ENCODE measurements around the gene SLC6A11. TPM values are rescaled to one million over a fixed set of nuclear protein-coding genes. Genes with fewer than 3 reads are reported as not detected.
A peak's percentile ranks its signal among the peaks of the same experiment; 100 is the strongest.

Gene SLC6A11
- polyA plus RNA-seq, 1 donor (not counting 4 experiments of a cell fraction or from before 2014, with no cell fraction given), result 9.8 TPM

- FAIRE-seq (no peak), DNase-seq (ENCODE audit: low read depth, low spot score) (no peak)
- Histone ChIP-seq H2AFZ (ENCODE audit: control insufficient read depth, low read length) (no peak overlapping the region), H4K20me1 (ENCODE audit: control insufficient read depth, extremely low read depth, insufficient read depth, low read length) (no peaks in the 10 kb centered on the region), H3K9ac (ENCODE audit: control insufficient read depth, extremely low read depth, insufficient read depth, low read length) (no peak overlapping the region), H3K4me3 (ENCODE audit: control insufficient read depth in 2 of 3, extremely low read depth in 1 of 3, insufficient read depth in 2 of 3, low read depth in 1 of 3, low read length in 3 of 3) (no peak overlapping the region), H3K4me1 (ENCODE audit: control insufficient read depth, extremely low read depth, insufficient read depth, low read length) (no peaks in the 10 kb centered on the region), H3K4me2 (ENCODE audit: control insufficient read depth, extremely low read depth, insufficient read depth, low read depth, low read length) (no peak overlapping the region), H3K27ac (ENCODE audit: control insufficient read depth, insufficient read depth, low read length) (no peak overlapping the region), H3K27me3 (ENCODE audit: control insufficient read depth, extremely low read depth, insufficient read depth, low read length) (no peaks in the 10 kb centered on the region), H3K9me3 (ENCODE audit: control insufficient read depth, low read depth, low read length) (no peaks in the 10 kb centered on the region), H3K79me2 (ENCODE audit: control insufficient read depth, insufficient read depth, low read length) (no peaks in the 10 kb centered on the region), H3K36me3 (ENCODE audit: control insufficient read depth in 2 of 2, extremely low read depth in 1 of 2, insufficient read depth in 2 of 2, low read length in 2 of 2) (peaks cover 0 to 7% of the 10 kb centered on the region in 2 experiments), H3K9me1 (ENCODE audit: control insufficient read depth, extremely low read depth, insufficient read depth, low read length) (no peaks in the 10 kb centered on the region)
- dilution Hi-C loops (cut with MboI; ENCODE audit: extremely low pct_ligation_motif_present, low sequenced_read_pairs), result no loop called here
- TF ChIP-seq CTCF (optimal IDR thresholded peaks at IDR 0.05 in 1 of 3, IDR thresholded peaks at IDR 0.05 in 1 of 3, conservative IDR thresholded peaks at IDR 0.05 in 1 of 3; ENCODE audit: extremely low read depth in 1 of 3, insufficient read depth in 2 of 3, low read length in 3 of 3) (no peak), EZH2 (IDR thresholded peaks at IDR 0.05; ENCODE audit: low read length) (no peak)
Measured at GRCh38 chr3:10834951-10835350, 18.9 kb downstream of the SLC6A11 start.

- dilution Hi-C loops (cut with MboI; ENCODE audit: extremely low pct_ligation_motif_present, low sequenced_read_pairs), result no loop called here
- H3K4me1 ChIP-seq (ENCODE audit: control insufficient read depth, extremely low read depth, insufficient read depth, low read length), result no peaks in the 10 kb centered on the region
- H3K9me1 ChIP-seq (ENCODE audit: control insufficient read depth, extremely low read depth, insufficient read depth, low read length), result no peaks in the 10 kb centered on the region
- H3K79me2 ChIP-seq (ENCODE audit: control insufficient read depth, insufficient read depth, low read length), result no peaks in the 10 kb centered on the region
- H2AFZ ChIP-seq (ENCODE audit: control insufficient read depth, low read length), result no peak overlapping the region
- DNase-seq (ENCODE audit: low read depth, low spot score) (no peak), FAIRE-seq (no peak)
- no peaks in the 10 kb centered on the region for H3K27me3 ChIP-seq (ENCODE audit: control insufficient read depth, extremely low read depth, insufficient read depth, low read length)
- no peaks in the 10 kb centered on the region for H3K9me3 ChIP-seq (ENCODE audit: control insufficient read depth, low read depth, low read length)
- no peak overlapping the region for H3K9ac ChIP-seq (ENCODE audit: control insufficient read depth, extremely low read depth, insufficient read depth, low read length)
- no peak for TF ChIP-seq EZH2 (IDR thresholded peaks at IDR 0.05; ENCODE audit: low read length)
- TF ChIP-seq CTCF (optimal IDR thresholded peaks at IDR 0.05 in 1 of 3, IDR thresholded peaks at IDR 0.05 in 1 of 3, conservative IDR thresholded peaks at IDR 0.05 in 1 of 3; ENCODE audit: extremely low read depth in 1 of 3, insufficient read depth in 2 of 3, low read length in 3 of 3), result peak in 2 of 3 experiments; percentile 29 to 52
- no peak overlapping the region for H3K4me2 ChIP-seq (ENCODE audit: control insufficient read depth, extremely low read depth, insufficient read depth, low read depth, low read length)
- H3K4me3 ChIP-seq (ENCODE audit: control insufficient read depth in 2 of 3, extremely low read depth in 1 of 3, insufficient read depth in 2 of 3, low read depth in 1 of 3, low read length in 3 of 3), result no peak overlapping the region
- H3K27ac ChIP-seq (ENCODE audit: control insufficient read depth, insufficient read depth, low read length), result no peak overlapping the region
- no peaks in the 10 kb centered on the region for H4K20me1 ChIP-seq (ENCODE audit: control insufficient read depth, extremely low read depth, insufficient read depth, low read length)
- peaks cover 0 to 6% of the 10 kb centered on the region in 2 experiments for H3K36me3 ChIP-seq (ENCODE audit: control insufficient read depth in 2 of 2, extremely low read depth in 1 of 2, insufficient read depth in 2 of 2, low read length in 2 of 2)
Measured at GRCh38 chr3:10835406-10835805, 19.4 kb downstream of the SLC6A11 start.
